GM18520 (cell line): ENCODE results near the gene SGSM1.

Source experiments
- ATAC-seq: cut with Tn5 transposase; IDR thresholded peaks from one replicate; pipeline ENCODE4 v1.9.1; 2021; ENCODE audit not compliant: unreplicated experiment

The SGSM1 gene, protein sequence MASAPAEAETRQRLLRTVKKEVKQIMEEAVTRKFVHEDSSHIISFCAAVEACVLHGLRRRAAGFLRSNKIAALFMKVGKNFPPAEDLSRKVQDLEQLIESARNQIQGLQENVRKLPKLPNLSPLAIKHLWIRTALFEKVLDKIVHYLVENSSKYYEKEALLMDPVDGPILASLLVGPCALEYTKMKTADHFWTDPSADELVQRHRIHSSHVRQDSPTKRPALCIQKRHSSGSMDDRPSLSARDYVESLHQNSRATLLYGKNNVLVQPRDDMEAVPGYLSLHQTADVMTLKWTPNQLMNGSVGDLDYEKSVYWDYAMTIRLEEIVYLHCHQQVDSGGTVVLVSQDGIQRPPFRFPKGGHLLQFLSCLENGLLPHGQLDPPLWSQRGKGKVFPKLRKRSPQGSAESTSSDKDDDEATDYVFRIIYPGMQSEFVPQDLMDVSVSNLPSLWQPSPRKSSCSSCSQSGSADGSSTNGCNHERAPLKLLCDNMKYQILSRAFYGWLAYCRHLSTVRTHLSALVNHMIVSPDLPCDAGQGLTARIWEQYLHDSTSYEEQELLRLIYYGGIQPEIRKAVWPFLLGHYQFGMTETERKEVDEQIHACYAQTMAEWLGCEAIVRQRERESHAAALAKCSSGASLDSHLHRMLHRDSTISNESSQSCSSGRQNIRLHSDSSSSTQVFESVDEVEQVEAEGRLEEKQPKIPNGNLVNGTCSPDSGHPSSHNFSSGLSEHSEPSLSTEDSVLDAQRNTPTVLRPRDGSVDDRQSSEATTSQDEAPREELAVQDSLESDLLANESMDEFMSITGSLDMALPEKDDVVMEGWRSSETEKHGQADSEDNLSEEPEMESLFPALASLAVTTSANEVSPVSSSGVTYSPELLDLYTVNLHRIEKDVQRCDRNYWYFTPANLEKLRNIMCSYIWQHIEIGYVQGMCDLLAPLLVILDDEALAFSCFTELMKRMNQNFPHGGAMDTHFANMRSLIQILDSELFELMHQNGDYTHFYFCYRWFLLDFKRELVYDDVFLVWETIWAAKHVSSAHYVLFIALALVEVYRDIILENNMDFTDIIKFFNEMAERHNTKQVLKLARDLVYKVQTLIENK

DNA sequence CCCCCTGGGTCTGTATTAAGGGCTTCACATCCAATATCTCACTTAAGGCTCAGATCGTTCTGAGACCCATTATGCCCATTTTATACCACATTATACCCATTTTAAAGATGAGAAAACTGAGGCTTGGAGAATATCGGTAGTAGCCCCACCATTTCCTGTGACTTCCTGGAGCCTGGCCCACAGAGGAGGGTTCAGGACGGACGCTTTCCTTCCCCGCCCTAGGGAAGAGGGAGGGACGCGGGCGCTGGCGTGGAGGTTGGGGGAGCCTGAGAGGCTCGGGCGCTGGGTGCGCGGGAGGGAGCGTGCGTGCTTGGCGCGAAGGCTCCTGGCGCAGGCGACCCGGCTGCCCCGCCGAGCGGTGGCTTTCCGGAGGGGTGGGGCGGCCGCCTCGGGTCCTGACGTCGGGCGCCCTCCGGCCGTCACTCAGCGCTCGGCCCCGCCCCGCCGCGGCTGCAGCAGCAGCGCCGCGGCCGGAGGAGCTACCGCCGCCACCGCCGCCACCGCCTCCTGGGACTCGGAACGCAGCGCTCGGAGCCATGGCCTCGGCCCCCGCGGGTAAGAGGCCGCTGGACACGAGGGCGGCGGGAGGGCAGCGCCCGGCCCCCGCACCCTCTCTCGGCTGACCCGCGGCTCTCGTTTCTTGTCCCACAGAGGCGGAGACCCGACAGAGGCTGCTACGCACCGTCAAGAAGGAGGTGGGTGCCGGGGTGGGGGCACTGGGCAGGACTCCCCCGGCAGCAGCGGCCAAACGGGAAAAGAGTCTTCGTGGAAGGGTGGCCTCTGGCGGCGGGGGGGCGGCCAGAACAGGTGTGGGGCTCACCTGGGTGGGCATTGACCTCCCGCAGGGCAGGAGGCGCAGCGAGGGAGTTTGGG is at the start of gene SGSM1:
SGSM1 (plus strand) TSS at position 422 of the 873 bp plus-strand sequence; CDS start at position 537, 115 bp downstream.
- no peak for ATAC-seq

DNA sequence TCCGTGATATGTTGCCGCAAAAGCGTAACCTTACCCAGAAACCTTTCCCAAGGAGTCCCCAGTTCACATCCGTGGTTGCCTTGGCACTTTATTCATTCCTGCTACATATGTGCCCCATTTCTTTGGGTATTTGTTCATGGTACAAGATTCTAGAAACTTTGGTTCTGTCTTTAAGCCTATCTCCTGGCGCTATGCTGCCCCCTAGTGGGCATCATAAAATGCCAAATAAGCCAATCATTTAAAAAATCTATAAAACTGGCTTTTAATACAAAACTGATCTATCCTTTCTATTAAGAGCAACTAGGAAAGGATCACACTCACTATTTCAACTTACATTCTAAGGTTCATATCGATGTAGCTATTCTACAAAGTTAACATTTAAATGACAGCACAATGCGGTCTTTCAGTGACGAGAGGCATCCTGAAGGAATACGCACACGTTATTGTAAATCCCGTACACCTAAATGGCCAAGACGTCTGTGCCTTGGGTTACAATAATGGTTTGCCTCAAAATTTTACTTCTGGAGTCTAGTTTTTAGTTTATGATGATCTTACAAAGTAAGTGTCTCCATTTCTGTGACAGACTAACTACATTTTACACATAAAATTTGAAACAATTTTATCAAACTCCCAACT is 47.7 kb upstream of the SGSM1 start:
- ATAC-seq: no peak

DNA sequence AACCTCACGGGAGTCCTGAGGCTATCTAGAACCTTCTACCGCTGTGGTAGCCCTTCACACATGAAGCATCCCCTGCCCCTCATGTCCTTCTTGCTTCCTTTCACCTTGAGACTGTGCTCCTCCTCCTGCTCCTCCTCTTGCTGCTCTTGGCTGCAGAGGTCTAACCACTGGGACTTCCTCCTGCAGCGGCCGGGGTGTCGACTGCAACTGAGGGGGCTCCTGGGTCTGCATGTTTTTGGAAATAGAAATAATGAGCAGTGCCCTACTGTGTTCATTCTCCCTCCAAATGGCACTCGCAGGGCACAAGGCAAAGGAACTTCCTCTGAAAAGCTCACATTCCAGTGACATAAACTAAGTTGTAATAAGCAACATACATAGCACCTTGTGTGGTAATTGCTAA is 46.2 kb upstream of the SGSM1 start:
- ATAC-seq: no peak

DNA sequence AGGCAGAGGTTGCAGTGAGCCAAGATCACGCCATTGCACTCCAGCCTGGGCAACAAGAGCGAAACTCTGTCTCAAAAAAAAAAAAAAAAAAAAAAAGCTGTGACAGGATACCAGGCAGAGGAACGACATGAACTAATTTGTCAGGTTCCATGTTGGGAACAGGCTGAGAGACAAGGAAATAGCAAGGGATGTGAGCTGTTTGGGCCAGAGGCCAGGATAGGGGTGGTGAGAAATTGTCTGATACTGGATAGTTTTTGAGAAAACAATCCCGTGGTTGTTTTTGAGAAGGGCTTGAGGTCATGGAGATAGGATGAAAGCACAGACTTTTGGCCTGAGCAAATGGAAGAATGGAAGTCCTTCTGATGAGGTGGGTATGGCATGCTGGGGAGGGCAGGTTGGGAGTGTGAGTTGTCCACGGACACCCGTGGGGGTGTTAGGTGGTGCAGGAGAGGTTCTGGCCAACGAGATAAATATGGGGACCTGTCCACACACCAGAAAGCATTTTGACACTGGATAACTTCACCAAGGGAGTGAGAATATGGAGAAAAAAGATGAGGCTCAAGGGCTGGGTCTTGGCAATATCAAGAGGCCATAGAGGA is 45.2 kb upstream of the SGSM1 start:
- no peak for ATAC-seq

DNA sequence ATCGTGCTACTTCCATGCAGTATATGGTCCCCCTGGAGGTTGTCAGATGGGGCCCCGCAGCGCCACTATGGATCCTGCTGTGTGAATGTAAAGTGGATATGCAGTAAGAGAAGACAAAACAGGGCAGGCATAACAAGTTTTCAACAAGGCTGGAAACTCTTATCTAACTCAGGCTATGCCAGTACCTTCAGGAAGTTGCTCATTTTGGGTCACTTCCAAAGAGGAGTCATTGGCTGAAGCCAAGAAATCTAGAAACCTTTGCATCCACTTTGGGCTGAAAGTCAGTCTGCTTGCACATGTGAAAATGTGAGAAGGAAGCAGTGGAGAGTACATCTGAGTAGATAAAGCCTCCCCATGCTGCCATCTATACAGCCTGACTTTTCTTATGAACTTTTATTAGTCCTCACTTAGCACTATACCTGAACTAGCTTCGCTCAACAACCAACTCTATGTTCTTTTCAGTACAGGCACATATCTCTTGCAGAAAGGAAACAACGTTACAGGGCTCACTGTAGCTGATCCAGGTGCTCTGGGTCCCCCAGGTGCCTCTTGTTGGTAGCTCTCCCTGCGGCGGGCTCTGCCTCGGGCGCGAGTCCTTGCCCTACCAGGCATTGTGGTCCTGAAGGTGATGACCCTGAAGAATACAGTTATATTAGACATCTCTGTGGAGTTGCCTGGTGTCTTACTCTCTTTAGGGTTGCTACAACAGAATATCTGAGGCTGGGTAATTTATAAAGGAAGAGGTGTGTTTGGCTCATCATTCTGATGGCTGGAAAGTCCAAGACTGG is 43.9 kb upstream of the SGSM1 start:
- ATAC-seq: no peak

DNA sequence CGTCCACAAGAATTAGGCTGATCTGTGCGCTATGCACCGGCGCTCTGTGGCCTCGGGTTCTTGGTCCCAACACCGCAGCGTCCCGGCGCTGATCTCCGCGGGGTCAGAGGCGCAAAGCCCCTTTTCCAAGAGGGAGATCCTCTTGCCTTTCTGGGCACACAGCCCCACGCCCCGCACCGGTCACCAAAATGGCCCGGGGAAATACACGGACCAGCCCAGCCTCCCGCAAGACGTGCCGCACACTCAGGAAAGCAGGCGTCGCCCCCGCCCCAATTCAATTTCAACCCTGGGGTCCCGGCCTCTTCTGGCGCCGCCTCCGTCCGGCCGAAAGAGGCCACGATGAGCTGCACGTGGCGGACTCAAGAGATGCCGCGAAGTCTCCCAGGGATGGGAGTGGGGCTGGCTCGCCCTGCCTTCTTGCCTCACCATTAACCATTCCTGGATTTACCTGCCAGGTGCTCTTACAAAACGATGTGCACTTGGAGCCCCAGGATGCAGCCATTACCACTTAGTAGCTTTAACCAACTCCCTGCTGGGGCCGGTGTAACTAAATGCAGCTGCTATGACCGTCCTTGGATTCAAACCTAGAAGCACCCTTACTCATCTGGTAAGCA is 42.0 kb upstream of the SGSM1 start:
- no peak for ATAC-seq

DNA sequence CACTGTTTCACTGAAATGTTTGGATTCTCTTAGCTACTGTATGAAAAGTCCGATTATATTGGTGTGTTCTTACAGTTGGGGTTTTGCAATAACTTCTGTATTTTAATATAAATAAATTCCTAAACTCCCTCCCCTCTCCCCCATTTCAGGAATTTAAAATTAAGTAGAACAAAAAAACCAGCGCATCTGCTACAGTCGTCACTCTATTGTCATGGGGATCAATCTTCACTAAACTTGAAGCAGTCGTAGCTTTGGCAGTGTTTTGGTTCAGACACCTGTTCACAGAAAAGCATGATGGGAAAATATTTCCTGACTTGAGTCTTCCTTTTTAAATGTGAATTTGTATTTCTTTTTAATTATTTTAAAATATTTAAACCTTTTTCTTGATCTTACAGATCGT is 40.8 kb upstream of the SGSM1 start:
- no peak for ATAC-seq

DNA sequence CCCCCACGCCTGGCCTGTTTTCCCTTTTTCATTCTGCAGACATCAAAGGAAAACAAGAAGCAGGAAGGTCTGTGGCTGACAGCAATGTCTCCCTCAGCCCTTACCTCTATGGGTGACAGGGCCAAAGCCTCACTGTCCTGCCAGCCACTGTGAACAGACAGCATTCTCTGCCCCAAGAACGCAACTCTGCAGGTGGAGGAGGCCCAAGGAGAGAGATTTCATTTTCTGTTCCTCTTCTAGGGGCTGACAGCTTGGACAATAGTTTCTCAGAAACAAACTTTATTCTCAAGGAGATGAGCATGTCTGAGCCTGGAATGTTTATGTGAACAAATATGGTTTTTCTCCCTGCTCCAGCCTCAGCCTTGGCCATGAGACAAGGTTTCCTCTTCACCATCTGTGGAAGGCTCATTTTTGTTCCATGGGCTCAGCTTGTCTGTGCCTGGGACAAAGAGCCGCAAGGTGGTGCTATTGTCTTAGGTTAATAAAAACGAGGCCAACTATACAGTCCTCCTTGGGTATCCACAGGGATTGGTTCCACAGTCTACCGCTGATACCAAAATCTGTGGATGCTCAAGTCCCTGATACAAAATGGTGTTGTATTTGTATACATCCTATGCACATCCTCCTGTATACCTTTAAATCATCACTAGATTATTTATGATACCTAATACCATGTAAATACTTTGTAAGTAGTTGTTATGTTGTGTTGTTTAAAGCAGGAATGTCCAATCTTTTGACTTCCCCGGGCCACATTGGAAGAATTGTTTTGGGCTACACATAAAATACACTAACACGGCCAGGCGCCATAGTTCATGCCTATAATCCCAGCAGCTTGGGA is 37.3 kb upstream of the SGSM1 start:
- no peak for ATAC-seq

DNA sequence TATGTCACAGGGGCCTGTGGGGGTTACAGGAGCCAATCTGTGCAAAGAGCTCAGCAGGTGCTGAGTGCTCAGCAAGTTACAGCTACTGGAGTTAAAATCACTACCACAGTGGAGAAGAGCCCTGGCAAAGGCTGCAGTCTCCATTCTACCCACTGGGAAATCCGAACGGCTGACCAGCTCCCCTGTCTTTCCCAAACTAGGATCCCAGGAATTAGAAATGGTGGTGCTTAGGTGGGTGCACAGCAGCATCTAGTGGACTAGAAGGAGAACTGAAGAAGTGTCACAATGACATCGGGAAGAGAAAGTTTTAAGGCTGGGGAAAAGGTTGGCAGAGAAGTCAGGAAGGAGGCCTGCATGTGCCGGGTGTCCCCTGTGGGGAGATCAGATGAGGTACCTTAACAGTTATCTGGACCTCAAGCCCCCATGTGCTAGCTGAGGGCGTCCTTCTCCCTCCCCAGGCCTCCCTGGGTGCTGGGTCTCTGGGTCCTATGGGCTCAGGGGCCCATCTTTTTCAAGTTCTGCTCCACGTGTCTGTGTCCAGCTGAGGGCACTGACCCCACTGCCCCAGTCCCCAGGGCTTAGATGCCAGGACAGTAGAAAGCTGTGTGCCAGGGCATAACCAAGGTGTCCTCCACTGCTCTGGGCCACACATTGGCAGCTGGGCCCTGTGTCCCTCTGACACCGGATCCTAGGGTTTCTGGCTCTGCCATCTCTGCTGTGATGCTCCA is 33.4 kb upstream of the SGSM1 start:
- no peak for ATAC-seq

DNA sequence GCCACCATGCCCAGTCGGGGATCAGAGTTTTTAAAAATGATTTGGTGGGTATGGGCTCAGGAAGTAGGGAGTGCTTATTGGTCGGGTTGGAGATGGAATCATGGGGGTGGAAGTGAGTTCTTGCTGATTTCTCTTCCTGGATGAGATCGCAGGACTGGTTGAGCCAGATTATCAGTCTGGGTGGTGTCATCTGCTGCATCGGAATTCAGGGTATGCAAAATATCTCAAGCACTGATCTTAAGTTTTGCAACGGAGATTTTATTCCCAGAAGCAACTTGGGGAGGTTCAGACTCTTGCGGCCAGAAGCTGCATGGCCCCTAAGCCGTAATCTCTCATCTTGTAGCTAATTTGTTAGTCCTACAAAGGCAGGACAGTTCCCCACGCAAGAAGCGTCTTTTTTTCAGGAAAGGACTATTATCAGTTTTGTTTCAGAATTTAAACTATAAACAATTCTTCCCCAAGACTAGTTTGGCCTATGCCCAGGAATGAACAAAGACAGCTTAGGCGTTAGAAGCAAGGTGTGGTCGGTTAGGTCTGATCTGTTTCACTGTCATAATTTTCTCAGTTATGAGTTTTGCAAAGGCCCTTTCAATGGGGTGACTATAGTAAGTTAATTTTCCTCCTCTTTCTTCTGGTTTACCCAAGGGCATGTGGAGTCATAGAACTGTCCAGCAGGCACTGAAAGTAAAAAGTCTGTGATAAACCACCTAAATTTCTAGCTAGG is 30.1 kb upstream of the SGSM1 start:
- ATAC-seq: no peak

DNA sequence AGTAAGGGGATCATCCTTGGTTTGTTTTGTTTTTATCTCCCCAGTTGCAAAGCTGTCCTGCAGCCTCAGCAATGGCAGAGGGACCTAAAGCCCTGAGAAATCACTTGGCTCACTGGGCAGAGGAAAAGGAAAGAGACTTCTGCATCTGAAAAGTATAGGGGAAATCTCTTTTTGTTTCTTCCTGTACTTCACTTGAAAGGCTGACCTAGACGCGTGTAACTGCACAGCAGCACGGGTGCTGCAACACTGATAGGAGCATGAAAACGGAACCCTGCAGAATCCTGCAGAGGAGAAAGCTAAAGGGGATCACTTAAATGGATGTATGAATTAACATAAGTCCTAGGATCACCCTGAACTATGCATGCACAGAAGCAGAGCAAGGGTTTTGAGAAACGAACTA is 29.5 kb upstream of the SGSM1 start:
- no peak for ATAC-seq

DNA sequence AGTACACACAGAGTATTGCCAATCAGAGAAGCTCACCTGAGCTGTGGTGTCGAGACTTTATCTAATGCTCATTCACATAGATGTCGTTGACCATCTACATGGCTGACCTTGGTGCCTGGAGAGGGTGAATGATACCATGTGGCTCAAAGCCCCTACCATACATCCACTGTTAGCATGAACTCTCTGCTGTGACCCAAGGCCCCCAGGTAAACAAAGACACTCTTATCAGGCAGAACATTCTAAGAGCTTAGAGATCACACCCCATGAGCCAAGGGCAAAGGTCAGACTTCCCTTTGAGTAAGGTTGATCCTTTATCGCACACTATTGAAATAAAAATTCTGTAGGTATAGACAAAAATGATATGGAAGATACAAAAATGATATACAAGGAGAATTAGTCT is 16.5 kb upstream of the SGSM1 start:
- ATAC-seq: no peak

DNA sequence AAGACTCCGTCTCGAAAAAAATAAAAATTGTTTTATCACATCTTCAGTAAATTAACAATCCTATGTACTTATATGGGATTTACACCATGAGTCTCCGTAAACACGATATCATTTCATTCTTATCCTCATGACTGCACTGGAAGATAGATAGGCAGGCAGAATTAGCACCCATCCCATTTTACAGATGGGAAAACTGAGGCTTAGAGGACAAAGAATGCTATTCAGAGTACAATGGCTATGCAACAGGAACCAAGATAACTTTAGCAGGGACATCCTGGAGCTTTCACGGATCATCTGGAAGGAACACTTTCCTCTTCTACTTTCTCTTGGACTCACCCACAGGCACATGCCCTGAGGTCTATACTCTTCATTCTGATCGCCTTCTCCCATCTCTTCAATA is 14.6 kb upstream of the SGSM1 start:
- no peak for ATAC-seq

DNA sequence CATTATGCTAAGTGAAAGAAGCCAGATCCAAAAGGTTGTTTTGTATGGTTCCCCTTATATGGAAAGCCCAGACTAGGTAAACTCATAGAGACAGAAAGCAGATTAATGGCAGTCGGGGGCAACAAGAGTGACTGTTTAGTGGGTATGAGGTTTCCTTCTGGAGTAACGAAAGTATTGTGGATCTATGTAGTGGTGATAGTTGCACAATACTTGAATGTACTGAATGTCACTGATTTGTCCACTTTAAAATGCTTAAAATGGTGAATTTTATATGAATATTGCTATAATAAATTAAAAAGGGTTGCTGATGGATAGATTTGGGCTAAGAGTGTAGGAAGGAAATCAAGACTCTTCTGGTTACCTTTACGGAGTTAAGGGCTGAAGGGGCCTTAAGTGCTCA is 10.0 kb upstream of the SGSM1 start:
- ATAC-seq: no peak

DNA sequence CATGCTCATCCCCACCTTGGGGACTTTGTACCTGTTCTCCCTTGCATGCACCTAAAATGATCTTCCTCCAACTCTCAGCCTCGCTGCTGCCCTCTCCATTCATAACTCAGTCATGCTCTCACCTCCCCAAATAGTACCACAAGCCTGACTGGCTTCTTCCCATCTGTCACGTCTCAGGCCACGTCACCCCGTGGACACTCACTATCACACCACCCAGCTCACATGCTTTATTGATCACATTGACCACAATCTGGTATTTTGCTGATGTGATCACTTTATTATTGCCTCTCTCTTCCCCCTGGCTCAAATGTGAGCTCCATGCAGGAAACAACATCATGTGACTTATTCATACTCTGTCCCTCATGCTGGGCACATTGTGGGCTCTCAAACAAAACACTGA is 9.2 kb upstream of the SGSM1 start:
- no peak for ATAC-seq

DNA sequence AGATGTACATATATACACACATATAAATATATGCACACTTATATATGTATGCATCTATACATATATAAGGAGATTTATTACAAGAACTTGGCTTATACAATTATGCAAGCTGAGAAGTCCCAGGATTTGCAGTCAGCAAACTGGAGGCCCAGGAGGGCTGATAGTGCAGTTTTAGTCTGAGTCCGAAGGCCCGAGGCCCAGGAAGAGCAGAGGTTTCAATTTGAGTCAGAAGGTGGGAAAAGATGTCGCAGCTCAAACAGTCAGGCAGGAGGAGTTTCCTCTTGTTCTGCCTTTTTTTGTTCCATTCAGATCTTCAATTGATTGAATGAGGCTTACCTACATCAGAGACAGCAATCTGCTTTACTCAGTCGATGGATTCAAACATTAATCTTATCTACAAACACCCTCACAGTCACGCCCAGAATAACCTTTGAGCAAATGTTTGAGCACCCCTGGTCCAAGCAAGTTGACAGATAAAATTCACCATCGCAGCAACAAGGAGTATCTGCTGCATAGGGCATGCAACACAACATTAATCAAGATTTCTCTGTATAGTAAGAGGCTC is 4.0 kb upstream of the SGSM1 start:
- no peak for ATAC-seq
